ENCODE measurements around the gene ODF4. TPM values are rescaled to one million over a fixed set of nuclear protein-coding genes. Genes with fewer than 3 reads are reported as not detected.

The ODF4 gene
- total RNA-seq, 1 experiment from 2014 or later, result not detected

DNA sequence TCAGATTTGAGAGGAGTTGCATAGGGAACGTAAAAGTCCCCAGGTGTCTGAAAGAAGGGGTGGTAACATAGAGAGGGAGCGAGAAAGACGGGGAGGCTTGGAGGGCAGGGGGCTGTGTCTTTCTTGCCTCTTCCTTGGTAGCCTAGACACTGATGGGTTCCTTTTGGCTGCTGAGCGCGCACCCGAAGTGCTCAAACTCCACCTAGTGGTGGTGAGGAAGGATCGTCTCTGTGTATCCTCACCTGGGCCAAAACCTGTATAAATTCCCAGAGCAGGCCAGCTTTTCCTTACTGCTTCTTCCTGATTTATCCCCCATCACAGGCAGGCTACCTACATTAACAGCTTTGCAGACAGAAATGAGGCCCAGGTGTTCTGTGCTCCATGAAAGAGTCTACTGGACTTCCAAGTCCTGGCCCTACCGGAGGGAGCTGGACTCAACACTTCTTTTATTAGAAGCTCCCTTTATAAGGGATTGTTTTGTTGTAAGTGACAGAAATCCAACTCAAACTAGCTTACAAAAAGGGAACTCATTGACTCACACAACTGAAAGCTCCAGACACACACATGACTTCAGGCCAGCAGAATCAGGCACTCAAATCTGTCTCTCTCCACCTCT lies 38.9 kb upstream of the ODF4 start:
- H3K27me3 ChIP-seq (ENCODE audit: insufficient read depth, low read depth), result no peaks in the 10 kb centered on the region
- peak overlapping the region; percentile 47; the same call in 1 of the 2 replicates for H3K4me2 ChIP-seq
- H4K20me1 ChIP-seq (ENCODE audit: insufficient read depth), result no peaks in the 10 kb centered on the region
- H3K4me1 ChIP-seq (replicated peaks; ENCODE audit: insufficient read depth), result no peaks in the 10 kb centered on the region
- no peak overlapping the region for H3K27ac ChIP-seq
- ChIA-PET POLR2A (ENCODE audit: unreplicated experiment) (interaction anchor here (0.6 kb wide), 2 partner anchors 297 to 498 kb away, joined by 3 to 4 read pairs; partner anchors contain the start of gene MFSD6L), CTCF (interaction anchor here (0.5 to 1.4 kb wide), 7 partner anchors 17 to 240 kb away, joined by 3 to 6 read pairs (median 3); partner anchors contain the start of gene BORCS6)
- BruUV-seq (replicated peaks), result no TSS peak
- H2AFZ ChIP-seq, result no peak overlapping the region
- intact Hi-C loops (cut with micrococcal nuclease; ENCODE audit: unreplicated experiment), result loop anchor here (1.0 to 5.0 kb wide), 5 partner anchors 77 to 238 kb away; partner anchors contain the start of genes ALOXE3, BORCS6 and KRABD2
- no peaks in the 10 kb centered on the region for H3K36me3 ChIP-seq (ENCODE audit: low read depth)
- no peaks in the 10 kb centered on the region for H3K9me2 ChIP-seq (ENCODE audit: insufficient read depth)
- no peaks in the 10 kb centered on the region for H3K9me3 ChIP-seq (ENCODE audit: insufficient read depth, low read depth)
- no peak overlapping the region for H3K4me3 ChIP-seq
- TF ChIP-seq EZH2 (IDR thresholded peaks at IDR 0.05; ENCODE audit: low read depth), result no peak
- TF ChIP-seq, protein P1, sequence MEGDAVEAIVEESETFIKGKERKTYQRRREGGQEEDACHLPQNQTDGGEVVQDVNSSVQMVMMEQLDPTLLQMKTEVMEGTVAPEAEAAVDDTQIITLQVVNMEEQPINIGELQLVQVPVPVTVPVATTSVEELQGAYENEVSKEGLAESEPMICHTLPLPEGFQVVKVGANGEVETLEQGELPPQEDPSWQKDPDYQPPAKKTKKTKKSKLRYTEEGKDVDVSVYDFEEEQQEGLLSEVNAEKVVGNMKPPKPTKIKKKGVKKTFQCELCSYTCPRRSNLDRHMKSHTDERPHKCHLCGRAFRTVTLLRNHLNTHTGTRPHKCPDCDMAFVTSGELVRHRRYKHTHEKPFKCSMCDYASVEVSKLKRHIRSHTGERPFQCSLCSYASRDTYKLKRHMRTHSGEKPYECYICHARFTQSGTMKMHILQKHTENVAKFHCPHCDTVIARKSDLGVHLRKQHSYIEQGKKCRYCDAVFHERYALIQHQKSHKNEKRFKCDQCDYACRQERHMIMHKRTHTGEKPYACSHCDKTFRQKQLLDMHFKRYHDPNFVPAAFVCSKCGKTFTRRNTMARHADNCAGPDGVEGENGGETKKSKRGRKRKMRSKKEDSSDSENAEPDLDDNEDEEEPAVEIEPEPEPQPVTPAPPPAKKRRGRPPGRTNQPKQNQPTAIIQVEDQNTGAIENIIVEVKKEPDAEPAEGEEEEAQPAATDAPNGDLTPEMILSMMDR (conservative IDR thresholded peaks at IDR 0.05), result peak; percentile 82
- no peaks in the 10 kb centered on the region for H3K79me2 ChIP-seq (ENCODE audit: low read depth)
- peaks cover 7% of the 10 kb centered on the region; the same call in 1 of the 2 replicates for H3F3A ChIP-seq (ENCODE audit: insufficient read depth, low read depth)
- peak; percentile 42 to 58 for DNase-seq

DNA sequence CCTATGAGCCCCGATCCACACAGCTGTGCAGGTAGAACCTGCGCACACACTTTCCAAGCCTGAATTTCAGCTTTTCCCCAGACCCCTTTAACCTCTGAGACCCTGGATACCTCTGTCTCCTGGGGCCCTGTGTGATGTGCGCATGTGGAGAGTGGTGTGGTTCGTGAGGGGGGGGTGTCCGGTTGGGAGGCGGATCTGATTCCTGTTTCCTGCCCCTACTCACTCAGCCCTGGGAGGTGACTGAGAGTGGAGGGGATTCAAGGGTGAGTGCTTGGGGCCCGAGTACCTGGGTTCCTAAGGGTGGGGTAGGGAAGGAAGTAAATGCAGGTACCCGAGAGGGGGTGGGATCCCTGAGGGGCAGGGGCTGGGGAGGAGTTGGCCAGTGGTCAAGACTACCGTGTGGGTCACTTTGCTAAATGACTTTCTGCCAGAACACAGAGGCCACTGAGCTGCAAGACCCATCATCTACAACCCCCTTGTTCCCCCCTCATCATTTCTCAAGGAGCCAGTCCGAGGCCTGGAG lies 29.0 kb upstream of the ODF4 start:
- CTCF ChIA-PET, result no interaction called here
- no peak overlapping the region for H3K27ac ChIP-seq

DNA sequence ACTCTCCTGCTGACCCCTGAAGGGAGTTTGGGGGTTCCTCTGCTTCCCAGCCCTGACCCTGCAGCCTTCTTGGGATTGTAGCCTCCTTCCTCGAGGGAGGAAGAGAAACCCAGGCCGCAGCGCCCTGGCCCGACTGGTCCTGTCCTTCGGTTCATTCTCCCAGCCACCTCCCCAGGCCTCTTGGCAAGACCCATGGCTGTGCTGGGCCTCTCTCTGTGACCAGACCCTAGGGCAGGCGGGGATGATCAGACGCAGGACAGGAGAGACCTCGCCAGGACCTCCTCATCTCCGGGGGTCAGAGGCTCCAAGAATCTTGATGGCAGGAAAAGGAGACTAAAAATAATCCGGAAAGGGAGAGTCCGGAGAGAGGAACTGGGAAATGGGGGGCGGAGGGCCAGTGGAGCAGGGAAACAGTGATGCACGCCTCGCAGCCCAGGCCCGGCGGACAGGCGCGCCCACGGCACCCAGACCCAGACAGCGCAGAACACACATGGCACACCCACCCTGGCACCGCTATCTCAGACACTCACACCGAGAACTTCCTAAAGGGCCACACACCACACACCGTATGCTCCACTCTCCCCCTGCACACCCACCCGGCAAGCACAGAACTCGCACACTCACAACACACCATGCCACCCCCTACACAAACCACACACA lies 28.4 kb upstream of the ODF4 start:
- CTCF ChIA-PET, result no interaction called here
- Histone ChIP-seq H3F3A (ENCODE audit: insufficient read depth, low read depth) (no peaks in the 10 kb centered on the region), H3K9me3 (ENCODE audit: insufficient read depth, low read depth) (no peaks in the 10 kb centered on the region), H3K79me2 (ENCODE audit: low read depth) (no peaks in the 10 kb centered on the region), H3K4me1 (replicated peaks; ENCODE audit: insufficient read depth) (no peaks in the 10 kb centered on the region), H3K4me2 (no peak overlapping the region), H2AFZ (no peak overlapping the region), H3K4me3 (no peak overlapping the region), H3K9me2 (ENCODE audit: insufficient read depth) (no peaks in the 10 kb centered on the region), H3K27ac (no peak overlapping the region), H3K27me3 (ENCODE audit: insufficient read depth, low read depth) (peaks cover 23% of the 10 kb centered on the region), H3K36me3 (ENCODE audit: low read depth) (no peaks in the 10 kb centered on the region), H4K20me1 (ENCODE audit: insufficient read depth) (no peaks in the 10 kb centered on the region)
- DNase-seq, result no peak
- intact Hi-C loops (cut with micrococcal nuclease; ENCODE audit: unreplicated experiment), result no loop called here
- TF ChIP-seq EZH2 (IDR thresholded peaks at IDR 0.05; ENCODE audit: low read depth), result no peak
- TF ChIP-seq, protein P1 (conservative IDR thresholded peaks at IDR 0.05), result no peak
- POLR2A ChIA-PET (ENCODE audit: unreplicated experiment), result no interaction called here
- no TSS peak for BruUV-seq (replicated peaks)

More for the DNA sequence above, 29.0 kb upstream of the ODF4 start:
- Histone ChIP-seq H3F3A (ENCODE audit: insufficient read depth, low read depth) (no peaks in the 10 kb centered on the region), H3K79me2 (ENCODE audit: low read depth) (no peaks in the 10 kb centered on the region), H3K9me3 (ENCODE audit: insufficient read depth, low read depth) (no peaks in the 10 kb centered on the region), H2AFZ (no peak overlapping the region), H3K4me2 (no peak overlapping the region), H3K4me1 (replicated peaks; ENCODE audit: insufficient read depth) (no peaks in the 10 kb centered on the region), H3K36me3 (ENCODE audit: low read depth) (no peaks in the 10 kb centered on the region), H4K20me1 (ENCODE audit: insufficient read depth) (no peaks in the 10 kb centered on the region), H3K9me2 (ENCODE audit: insufficient read depth) (no peaks in the 10 kb centered on the region), H3K4me3 (no peak overlapping the region), H3K27me3 (ENCODE audit: insufficient read depth, low read depth) (peaks cover 23% of the 10 kb centered on the region)
- no TSS peak for BruUV-seq (replicated peaks)
- no peak for DNase-seq
- intact Hi-C loops (cut with micrococcal nuclease; ENCODE audit: unreplicated experiment), result no loop called here
- TF ChIP-seq, protein P1 (conservative IDR thresholded peaks at IDR 0.05), result no peak
- no peak for TF ChIP-seq EZH2 (IDR thresholded peaks at IDR 0.05; ENCODE audit: low read depth)
- POLR2A ChIA-PET (ENCODE audit: unreplicated experiment), result no interaction called here

Measured in PC-9 (cell line).